Stimulated activated CD8-positive, alpha-beta memory T cell treated with anti-CD3 and anti-CD28 coated beads, Interleukin-7, amount 100 ng/mL, for 1 hour (primary cell): ENCODE results near the gene UBE2O.

ENCODE experiments used
- DNase-seq, 2 donors: peaks; one replicate each; pipeline ENCODE4 v3.0.0-alpha.2; 2020; ENCODE audit warnings: low read depth in 2 of 2

The UBE2O gene

DNA sequence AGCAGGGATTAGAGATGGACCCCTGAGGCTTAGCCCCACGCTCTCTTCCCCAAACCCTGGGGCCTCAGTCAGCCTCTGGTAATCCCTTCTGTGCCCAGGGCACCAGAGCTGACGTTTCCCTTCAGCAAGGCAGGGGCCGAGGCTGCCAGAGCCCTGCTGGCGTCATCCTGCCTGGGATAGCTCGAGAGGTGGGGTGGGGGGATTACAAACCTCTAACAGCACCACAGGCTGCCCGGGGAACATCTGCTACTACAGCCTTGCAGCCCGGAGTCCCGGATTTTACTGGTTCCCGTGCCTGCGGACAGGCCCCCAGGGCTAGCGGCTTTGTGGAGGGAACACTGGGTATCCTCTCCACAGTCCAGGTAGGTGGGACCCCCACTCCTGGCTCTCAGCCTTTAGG is 14.4 kb upstream of the UBE2O start, which contains the start of gene AANAT:
Gene AANAT, plus strand, starts transcription at position 238 of the 400 bp plus-strand sequence. CDS start 1,144 bp downstream, outside the sequence.
- DNase-seq = no peak

DNA sequence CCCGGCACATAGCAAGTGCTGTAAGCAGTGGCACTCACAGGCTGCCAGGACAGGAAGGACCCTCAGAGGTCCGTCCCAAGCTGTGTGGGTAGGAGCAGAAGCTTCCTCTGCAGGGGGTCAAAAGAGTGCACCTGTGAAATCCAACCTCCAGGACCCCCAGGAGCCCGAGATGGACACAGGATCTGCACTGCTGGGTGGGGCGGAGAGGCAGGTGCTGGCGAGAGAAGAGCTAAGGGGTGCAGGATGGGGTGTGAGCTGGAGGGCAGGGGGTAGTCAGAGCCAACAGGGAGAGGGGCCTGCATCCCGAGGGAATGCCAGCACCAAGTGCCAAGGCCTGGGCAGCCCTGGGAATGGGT is 13.8 kb upstream of the UBE2O start:
- DNase-seq = no peak

DNA sequence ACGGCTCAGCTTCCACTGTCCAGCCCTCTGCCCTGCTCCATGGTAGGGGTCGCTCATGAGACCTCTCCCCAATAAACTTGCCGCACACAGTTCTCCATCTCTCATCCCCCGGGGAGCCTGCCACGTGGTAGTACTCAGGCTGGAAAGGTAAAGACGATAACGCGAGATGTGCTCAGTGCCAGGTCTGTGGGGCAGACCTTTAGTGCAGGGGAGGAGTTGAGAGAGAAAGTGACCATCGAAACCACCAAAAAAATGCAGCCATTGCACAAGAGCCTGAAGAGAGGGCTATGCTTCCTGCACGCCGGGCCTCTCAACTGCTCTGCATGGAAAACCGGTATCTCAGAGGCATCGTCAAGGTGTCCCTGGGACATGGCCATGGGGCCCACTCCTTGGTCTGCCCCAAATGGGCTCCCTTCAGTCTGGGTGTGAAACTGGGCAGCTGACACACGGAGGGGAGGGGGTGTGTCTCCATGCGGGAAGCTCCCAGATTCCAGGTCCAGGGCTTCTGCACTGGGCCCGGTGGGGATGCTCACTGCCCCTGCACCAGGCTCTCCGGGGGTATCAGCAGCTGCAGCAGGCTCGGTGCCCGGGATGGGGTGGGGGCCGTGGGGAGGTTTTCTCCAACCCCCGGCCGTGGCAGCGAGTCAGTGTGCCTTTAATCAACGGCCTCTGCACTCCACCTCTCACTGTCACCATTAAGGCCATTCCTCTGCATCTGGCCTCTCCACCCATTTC is 9.8 kb upstream of the UBE2O start:
- no peak for DNase-seq

DNA sequence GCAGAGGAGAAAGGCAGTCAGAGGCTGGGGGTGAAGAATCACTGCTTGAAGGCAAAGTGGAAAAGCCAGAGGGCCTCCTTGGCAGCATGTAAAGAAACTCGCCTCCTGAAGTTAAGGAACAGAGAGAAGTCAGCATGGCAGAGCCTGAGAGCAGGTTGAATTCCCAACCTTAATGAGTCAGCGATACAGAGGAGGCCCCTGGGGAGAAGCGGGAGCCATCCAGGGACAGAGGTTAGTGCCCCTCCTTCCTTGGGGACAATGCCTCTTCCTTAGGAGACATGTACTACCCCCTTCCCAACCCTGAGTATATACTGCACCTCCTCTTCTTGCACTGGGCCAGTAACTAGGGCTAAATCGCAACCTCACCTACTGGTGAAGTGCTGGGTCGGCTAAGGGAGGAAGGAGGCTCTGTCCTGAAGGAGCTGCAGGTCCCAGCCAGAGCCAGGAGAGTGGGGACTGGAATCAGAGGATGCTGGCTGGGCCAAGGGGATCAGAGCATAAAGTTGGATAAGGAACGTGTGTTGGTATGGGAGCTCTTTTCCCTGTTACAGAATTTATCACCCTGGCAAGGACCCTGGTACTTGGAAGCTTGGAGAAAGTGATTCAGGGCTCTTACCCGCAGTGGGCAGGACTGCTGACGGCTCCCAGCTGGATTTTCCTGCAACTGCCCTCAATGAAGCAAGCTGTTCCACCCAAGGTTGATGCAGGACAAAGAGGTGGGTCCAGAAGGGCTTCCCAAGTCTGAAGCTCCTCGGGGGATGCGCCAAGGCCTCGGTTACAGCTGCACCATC is 9.0 kb upstream of the UBE2O start:
- no peak for DNase-seq

DNA sequence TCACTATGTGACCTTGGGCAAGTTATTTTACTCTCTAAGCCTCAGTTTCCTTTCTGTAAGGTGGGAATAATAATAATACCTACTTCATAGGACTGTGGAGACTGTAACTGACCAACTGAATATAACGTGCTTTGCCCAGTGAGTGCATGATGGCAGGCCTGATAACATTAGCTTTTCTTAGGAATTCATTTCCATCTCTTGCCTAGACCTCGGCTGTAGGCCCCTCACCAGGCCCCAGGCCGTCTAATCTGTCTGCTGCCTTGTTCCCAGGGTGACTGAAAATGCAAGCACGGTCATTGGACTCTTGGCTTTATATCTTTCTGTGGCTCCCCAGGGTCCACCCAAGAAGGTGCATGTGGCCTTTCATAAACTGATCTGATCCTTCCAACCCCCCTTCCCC is 6.7 kb upstream of the UBE2O start:
- no peak for DNase-seq

DNA sequence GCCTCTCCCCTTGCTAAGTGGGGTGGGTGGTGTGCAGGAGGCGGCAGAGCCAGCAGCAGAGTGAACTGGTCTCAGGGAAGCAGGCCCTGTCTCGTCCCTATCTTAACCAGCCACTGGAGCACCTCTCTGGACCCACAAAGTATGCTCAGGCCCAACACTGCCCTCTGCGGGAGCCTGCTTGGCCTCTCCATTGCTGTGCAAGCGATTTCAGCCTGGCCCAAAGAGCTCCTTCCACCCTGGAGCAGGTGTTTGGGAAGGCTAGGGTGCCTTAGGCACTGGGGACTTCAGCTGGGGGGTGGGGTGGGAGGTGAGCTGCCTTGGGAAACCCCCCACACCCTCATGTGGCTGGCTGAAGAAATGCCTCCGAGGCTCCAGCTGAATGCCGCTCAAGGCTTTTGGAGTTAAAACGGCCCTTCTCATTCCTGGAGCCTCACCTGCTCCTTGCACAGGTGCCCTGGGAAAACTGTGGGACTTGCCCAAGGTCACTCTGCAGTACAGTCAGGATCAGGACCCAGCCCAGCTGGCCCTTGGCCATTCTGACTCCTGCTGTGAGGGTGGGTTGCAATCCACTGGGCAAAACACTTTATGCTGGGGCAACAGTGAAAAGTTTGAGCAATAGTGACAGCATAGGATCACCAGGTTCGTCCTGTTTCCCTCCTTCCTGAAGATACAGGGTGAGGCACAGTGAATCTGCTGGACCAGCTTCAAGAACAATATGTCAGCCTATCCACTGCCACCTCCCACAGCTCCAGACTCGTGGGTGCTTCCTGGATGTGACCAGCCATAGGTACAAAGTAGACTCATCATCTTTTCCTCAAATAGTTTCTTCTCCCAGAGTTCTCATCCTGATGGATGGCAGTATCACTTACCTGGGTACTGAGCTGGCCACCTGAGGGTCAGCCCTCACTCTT is 5.9 kb upstream of the UBE2O start:
- DNase-seq = no peak

DNA sequence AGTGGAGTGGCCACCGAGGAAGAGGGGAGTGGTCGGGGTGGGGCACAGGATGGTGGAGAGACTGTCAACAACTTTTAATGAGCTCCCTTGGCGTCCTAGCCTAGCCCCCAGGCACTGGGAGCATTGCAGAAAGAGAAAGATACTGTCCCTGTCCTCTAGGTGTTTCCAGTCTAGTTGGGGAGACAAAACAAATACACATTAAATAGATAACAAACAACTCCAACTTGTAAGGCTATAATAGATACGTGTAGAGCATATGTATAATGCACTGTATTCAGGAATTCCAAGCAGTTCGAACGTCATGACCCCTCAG is 435 bp upstream of the UBE2O start:
- DNase-seq = no peak

DNA sequence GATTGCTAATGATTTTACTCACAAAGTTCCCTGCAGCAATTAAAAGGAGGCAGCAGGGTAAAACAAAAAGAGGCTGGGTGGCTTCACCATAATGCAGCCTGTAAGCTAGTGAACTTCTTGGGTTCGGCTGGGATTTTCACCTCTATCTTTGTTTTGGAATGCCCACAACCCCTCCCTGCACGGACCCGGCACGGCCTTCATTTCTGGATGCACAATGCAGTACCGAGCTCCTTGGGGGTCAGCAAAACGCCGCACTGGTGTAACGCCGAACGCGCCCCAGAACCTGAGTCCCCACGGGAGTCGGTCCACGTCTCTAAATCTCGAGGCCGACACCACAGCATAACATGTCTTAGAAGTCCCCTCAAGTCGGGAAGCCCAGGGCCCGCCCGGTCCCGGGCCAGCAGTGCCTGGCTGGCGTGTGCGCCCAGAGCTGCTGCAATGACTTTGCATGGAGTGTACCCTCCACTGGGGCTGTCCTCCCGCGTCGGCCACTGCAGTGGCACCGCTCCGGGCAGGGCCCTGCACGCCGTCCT is 759 bp downstream of the UBE2O start:
- no peak for DNase-seq

DNA sequence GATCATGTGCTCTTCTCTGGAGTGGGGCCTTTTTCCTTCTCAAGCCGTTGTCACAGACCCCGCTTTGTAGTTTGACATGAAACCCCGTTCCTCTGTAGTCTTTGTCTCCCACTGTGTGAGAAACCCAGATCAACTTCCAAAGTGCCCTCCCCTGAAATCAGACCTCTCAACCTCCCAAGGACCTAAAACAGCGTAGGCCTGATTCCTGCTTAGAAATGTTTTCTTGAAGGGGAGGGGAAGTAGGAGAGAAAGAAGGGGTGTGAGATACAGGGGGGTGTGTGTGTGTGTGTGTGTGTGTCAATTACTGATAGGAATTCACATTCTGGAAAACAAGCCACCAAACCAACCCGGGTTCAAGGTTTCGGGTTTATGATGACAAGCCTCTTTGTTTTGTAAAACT is 1.4 kb downstream of the UBE2O start:
- DNase-seq = no peak

DNA sequence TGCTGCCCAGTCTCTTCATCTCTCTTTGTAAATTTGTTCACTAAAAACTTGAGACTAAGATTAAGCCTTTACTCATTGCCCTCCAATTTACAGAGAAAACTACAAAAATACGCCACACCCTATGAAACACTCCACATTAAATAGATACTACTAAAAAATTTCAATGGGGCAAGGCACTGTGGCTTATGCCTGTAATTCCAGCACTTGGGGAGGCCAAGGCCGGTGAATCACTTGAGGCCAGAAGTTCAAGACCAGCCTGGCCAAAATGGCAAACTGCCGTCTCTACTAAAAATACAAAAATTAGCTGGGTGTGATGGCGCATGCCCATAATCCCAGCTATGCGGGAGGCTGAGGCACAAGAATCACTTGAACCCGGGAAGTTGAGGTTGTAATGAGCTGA is 3.8 kb downstream of the UBE2O start:
- DNase-seq = no peak

DNA sequence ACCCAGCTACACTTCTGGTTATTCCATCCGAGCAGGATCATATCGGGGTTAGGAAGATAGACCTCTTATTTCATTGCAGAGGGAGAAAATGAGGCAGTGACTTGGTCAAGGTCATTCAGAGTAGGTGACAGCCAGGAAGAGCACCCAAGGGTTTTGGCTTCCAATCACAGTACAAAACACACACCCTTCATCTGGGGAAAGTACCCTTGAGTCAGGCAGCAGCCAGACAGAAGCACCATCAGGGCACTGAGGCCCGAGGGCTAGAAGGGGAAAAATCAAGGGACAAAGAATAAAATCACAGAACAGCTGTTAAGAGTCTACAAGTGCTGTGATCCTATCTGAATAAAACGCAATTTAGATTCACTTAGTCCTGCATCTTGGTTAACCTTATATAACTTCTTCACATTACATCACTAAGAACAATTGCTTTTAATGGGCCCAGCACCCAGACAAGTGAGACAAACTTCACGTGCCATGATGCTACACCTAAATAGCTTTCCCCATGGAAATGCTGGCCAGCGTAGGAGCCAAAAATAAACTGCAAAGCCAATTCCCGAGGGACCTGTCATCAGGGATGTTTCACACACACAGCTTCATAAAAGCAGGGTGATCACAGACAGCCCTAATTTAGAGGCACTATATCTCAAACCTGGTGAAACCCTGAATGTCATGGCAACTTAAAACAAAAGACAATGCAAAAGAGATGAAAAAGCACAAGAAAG is 4.9 kb downstream of the UBE2O start:
- DNase-seq = no peak

DNA sequence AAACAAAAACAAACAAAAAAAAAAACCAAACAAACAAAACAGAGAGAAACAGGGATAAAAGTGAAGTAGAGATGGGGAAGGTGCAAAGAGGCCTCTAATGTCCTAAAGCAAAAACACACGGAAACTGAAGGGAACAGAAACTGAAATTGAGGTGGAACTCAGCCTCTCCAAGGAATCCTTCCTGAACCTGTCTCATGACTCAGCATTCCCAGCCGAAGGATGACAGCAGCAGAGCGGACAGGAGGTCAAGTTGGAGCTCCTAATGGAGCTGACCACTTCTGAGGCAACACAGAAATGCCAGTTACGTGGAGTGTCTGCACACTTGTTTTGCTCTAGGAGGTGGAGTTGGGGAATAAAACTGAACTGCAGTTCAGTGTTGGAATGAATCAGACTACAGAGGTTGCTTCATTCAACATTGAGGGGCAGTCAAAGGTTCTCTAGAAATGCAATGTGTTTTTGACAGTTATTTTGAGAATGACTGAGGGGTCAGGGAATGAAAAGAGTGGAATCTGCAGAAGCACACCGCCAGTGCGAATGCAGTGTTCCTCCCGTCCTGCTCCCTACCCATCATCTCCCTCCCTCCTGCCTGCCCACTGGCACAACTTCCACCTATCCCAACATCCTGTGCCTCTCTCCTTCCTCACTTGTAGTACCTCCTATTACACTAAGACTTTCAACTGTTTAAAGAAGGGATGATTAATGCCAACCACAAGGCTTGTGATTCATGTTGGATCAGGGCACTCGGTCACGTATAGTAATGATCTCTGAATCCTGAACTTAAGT is 6.3 kb downstream of the UBE2O start:
- no peak for DNase-seq

DNA sequence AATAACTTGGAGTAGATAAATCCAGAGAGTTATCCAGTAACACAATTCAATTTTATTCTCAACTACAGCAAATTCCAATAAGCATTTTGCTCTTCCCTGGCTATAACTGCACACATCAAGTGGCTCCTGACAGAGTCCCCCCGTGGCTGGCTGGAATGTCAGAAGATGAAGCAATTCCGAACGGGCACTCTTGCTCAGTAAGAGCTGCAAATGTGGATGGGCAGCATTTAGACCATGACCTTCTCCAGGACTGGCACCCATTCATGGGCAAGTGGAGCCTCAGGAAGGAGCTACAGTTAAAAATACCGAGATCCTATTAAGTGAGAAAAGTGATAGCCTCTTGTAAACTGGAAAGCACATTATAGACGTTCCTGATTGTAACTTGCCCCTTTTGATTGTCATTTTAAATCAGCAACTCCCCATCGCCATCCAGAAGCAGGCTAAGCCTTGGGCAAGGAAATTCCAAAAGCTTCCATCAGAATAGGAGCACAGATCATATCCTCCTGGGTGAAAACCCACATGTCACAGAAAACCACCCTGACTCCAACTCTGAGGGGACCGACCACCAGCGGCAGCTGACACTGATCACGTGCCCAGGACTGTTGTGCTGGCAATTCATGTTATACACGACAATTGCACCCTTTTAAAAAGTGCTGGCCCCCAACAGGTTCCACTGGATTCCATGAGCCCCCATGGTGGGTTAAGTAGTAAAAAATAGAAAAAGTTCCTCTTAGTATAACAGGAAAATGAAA is 7.1 kb downstream of the UBE2O start:
- no peak for DNase-seq

DNA sequence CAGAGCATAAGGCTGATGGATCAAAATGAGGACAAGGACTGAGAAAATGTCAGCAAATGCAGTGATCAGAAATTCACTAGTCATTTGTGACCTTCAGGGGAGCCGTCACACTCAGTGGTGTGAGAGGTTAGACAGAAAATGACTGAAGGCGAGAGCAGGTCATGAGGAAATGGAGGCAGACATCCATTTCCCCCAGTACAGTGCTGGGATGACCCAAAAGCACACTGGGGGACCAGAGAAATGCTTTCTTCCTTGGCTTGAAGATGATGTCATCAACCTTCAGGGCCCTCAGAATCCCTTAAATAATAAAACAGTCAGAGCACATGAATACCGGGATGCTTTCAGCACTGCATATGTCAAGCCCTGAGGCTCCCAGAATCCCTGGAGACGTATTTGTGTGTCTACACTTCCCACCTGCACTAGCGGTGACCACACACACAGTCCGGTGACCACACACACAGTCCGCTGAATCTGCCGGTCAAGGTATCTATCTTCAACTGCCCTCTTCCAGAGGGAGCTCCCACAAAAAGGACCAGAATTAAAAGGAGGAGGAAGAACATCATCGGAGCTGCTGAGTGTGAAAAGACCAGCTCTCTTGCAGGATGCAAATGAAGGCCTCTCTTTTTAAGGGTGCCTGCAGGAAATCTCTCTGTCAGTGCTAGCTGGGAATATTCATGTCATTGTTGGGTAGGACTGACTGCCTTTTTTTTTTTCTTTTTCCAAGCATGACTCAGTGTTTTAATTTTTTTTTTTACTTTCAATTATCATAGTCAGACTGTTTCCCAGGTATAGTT is 8.2 kb downstream of the UBE2O start:
- no peak for DNase-seq

DNA sequence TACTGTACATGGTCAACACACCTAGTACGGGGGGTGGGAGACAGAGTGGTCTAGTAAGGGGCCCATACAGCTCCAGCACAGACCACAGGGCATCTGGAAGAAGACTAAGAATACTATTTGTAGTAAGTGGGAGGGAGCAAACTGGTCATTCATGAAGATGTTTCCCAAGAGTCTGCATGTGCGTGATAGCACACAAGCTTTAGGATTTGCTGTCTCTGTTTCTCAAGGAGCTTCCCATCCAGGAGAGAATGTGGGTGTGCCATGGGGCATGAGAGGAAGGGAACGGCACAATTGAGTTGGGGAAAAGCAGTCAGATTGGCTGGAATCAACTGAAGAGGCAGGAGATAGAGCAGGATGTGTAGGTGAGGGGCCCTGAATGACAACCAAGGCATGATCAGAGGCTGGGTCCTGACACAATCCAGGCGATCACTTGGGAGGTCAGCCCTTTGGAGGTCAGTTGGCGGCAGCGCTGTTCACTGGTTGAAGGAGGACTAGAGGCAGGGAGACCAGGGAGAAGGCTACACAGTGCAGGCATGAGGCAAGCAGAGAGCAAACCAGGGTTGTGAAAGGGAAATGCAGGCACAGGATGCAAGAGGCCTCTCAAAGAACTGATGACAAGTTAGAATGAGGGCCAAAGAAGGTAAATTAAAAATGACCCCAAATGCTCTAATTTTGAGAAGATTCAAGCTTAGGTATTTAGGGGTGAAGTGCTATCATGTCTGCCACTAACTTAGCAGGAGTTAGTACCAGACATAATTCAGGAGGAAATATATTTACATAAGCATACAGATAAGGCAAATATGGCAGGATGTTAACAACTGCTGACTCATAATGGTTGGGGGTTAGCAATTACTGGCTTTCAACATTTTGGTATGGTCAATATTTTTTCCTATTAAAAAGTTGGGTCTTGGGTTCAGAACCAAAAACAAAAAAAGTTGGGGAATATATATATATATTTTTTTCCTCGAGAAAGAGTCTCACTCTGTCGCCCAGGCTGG is 10.3 kb downstream of the UBE2O start:
- no peak for DNase-seq

DNA sequence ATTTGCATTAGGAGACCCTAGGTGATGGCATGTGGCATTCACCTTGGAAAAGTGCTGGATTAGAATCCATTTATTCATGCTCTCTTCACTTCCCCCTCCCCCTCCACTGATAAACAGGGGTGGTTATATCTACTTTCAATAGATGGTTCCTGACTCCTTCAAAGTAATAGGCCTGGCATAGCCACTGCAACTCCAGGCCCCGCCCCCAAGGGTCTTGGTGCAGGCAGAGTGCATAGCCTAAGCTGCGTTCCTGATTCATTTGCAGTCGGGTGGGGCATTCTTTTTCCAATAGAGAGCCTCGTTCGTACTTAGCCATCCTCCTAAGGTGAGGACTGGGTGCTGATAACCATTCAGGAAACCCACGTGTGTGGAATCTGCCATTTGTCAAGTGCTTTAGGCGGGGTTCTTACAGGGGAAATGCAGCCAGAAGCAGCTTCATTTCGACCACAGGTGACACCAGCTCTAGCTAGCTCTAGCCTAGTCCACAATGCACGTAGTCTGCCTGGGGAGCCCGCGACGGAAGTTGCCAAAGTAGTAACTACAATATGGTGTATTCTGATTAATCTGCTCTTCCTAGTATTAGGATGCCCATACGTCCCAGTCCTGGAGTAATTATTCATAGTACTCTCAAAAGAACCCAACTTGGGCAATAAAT is 11.1 kb downstream of the UBE2O start:
- DNase-seq = no peak

DNA sequence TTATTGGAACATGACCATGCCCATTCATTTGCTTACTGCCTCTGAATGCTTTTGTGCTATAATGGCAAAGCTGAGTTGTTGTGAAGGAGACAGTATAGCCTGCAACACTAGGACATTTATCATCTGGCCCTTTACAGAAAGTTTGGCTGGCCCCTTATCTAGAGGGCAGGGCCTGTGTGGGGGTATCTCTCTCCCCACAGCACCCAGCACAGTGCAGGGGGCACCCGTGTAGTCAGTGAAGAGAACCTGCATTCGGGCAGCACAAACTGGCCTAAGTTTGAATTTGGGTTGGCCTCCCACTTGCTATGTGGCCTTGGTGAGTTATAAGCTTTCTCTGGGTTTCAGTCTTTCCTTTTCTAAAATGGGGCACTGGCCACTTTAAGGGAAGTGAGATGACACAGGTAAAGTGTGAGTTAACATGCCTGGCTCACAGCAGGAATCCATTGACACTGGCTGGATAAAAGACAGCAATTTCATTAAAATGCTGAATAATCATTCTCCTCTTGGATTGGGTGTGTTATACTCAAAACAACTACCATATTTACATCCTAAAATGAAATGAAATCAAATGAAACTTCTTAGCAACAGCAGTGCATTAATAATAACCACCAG is 12.1 kb downstream of the UBE2O start:
- DNase-seq = no peak
